Esophagus muscularis mucosa (tissue), 3 donors: ENCODE data around the gene HSPA6.
"Not testable (repeated sequence)": the region's sequence is repeated elsewhere in the genome, so short reads cannot be mapped to it uniquely, and the experiment has no call there.

Experiments used
- CTCF ChIP-seq, 3 experiments: fragments of 200-600 bp in 2 of 3; fragments of 450-650 bp in 1 of 3; sonication (generic) in 2 of 3; IDR thresholded peaks; one replicate each; pipeline ENCODE4 v1.5.1; 2017 to 2019; ENCODE audit warnings: antibody characterized with exemption in 3 of 3, mild to moderate bottlenecking in 2 of 3, moderate library complexity in 1 of 3
- POLR2A ChIP-seq: fragments of 450-650 bp; IDR thresholded peaks from one replicate; pipeline ENCODE4 v1.6.1; 2017; ENCODE audit warnings: antibody characterized with exemption, moderate library complexity, mild to moderate bottlenecking, low read depth

GRCh38 chr1:161540570-161540960, 16.2 kb downstream of the HSPA6 start:
- TF ChIP-seq CTCF (IDR thresholded peaks at IDR 0.05); POLR2A: not testable (repeated sequence)
